ACC112 (cell line): ENCODE measurements around the gene CDYL.
"Not testable (repeated sequence)": the region's sequence is repeated elsewhere in the genome, so short reads cannot be mapped to it uniquely, and the experiment has no call there.

Source experiments
- H2AFZ ChIP-seq: fragments of 200-600 bp; sonication (generic); one replicate; pipeline ENCODE4 v1.6.0; 2017; ENCODE audit warnings: antibody characterized with exemption, low read length; ENCODE audit not compliant: unreplicated experiment
- H3K27ac ChIP-seq: fragments of 200-600 bp; sonication (generic); 2 replicates; pipeline ENCODE4 v1.5.1; 2014; ENCODE audit warnings: low read depth, mild to moderate bottlenecking, antibody characterized with exemption, low read length, moderate library complexity
- H3K27me3 ChIP-seq: fragments of 200-600 bp; sonication (generic); 2 replicates; pipeline ENCODE4 v1.6.1; 2014; ENCODE audit warnings: mild to moderate bottlenecking, antibody characterized with exemption, low read length, moderate library complexity, mixed read lengths; ENCODE audit not compliant: insufficient read depth
- H3K36me3 ChIP-seq: fragments of 200-600 bp; sonication (generic); 2 replicates; pipeline ENCODE4 v1.6.1; 2016; ENCODE audit warnings: mild to moderate bottlenecking, antibody characterized with exemption, low read length, moderate library complexity, mixed read lengths; ENCODE audit not compliant: insufficient read depth
- H3K4me1 ChIP-seq: fragments of 200-600 bp; sonication (generic); one replicate; pipeline ENCODE4 v1.6.1; 2016; ENCODE audit warnings: low read length, mixed read lengths; ENCODE audit not compliant: insufficient read depth, unreplicated experiment, control insufficient read depth
- H3K4me3 ChIP-seq: fragments of 200-600 bp; sonication (generic); 2 replicates; pipeline ENCODE4 v1.5.1; 2014; ENCODE audit warnings: mild to moderate bottlenecking, low read depth, low read length
- H3K79me2 ChIP-seq: fragments of 200-600 bp; sonication (generic); one replicate; pipeline ENCODE4 v1.6.0; 2016; ENCODE audit warnings: low read length; ENCODE audit not compliant: control insufficient read depth, unreplicated experiment, insufficient read depth

The CDYL gene

DNA sequence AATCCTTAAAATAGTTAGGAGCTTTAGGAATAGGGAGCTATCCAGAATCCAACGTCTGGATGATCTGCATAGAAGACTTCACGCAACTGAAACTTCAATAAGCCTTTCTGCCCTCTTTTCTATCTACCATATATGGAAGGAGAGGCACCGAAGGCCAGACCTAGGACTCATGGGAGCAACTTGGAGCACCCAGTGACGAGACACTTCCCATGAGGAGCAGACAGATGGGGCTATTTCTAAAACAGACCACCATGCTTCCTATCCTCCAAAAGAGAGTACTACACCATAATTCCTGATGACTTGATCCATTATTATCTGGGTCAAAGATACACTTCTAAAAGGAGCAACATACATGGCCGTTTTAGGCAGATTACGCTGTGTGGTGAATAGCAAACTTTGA is 221.7 kb downstream of the CDYL start:
- Histone ChIP-seq H3K79me2 (no peaks in the 10 kb centered on the region), H3K4me3 (no peak overlapping the region), H3K27ac (no peak overlapping the region), H3K4me1 (no peaks in the 10 kb centered on the region), H2AFZ (no peak overlapping the region), H3K36me3 (peaks cover 21% of the 10 kb centered on the region), H3K27me3 (no peaks in the 10 kb centered on the region)

DNA sequence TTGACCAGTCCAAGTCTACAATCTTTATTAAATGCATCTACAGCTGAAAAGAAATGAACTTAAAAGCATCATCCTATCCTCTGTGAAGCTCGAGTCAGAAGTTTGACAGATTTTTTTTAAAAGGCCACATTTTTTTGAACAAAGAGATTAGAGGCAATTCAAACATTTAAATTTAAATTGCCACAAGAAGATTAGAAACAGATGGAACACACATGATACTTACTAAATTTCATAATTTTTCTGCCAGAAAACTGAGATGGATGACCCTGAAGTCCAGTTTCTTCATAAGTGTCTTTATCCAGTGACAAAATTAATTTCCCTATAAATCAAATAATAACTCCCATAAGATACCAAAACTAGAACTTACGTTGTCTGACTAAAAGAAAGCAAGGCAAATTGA is 223.4 kb downstream of the CDYL start:
- Histone ChIP-seq H3K79me2 (no peaks in the 10 kb centered on the region), H3K36me3 (peaks cover 21% of the 10 kb centered on the region), H3K4me3 (no peak overlapping the region), H3K27ac (no peak overlapping the region), H3K27me3 (no peaks in the 10 kb centered on the region), H3K4me1 (peaks cover 3% of the 10 kb centered on the region), H2AFZ (no peak overlapping the region)

DNA sequence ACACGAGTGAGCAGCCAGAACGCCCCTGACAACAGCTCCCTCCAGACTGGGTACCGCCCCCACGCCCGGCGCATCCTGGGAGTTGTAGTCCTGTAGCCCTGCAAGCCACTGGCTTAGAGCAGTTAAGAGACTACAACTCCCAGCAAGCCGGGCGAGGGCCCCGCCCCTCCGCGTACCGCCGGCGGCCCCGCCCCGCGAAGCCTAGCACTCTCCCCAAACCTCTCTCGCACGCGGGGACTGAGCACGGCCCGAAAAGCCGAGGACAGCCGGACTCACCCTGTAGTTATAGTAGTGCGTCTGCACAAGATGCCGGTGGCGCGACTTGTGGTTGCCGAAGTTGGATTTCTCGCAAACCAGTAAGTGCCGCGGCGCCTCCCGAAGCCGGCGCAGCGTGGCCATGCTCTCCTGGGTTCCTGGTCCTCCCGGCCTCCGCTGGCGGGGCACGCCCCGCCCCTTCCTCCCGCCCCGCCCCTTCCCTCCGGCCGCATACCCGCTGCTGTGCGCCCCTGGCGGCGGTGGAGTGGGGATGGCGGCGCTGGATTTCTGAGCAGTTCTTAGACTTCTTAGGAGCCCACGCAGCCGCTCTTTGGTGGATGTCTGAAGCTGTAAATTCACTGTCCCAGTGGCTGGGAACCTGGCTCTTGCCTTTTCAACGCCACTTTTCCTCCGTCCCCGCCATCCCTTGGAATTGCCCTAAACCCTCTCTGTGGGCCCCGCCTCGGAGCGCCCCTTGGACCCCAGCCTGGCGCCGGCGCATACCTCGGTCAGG is 227.6 kb downstream of the CDYL start, which contains the start of gene RPP40:
RPP40 (minus strand) TSS at position 434 of the 769 bp plus-strand sequence; CDS start at position 399, 35 bp downstream.
- peak within 1 kb of the TSS; percentile 99 for H2AFZ ChIP-seq
- H3K27ac ChIP-seq: peak within 1 kb of the TSS; percentile 59
- H3K4me1 ChIP-seq: peaks cover 5% of the 10 kb centered on the region
- no peaks in the 10 kb centered on the region for H3K79me2 ChIP-seq
- H3K27me3 ChIP-seq: no peaks in the 10 kb centered on the region
- peak within 1 kb of the TSS; percentile 87 for H3K4me3 ChIP-seq
- peaks cover 15% of the 10 kb centered on the region for H3K36me3 ChIP-seq

DNA sequence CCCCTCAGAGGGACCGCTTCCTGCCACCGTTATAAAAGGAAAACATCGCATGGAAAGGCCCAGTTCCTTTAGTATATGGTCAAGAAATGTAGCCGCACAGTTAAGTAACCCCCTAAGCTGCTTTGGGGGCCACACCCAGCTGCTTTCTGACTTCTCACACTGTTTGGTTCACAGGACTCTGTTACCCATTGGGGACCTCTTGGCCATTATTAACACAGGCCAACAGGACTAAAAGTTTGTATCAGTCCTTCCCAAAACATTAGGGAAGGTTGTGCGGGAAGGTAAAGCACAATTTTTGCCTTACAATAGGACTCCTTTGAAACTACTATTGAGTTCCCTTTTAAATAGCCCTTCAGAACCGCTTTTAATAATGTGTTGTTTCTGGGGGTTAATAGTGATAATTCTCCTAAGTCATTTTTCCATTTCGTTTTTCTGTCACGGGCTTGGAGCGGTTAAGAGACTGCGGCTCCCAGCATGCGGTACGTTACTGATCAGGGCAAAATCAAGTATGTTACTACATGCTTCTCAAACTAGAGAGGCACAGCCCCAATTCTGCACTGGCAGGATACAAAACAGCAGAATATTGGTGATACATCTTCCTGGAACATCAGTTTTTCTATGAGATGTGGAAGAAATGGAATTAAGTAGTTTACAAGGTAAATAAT is 228.3 kb downstream of the CDYL start:
- peak overlapping the region; percentile 59 for H3K27ac ChIP-seq
- peak overlapping the region; percentile 87 for H3K4me3 ChIP-seq
- H3K79me2 ChIP-seq: no peaks in the 10 kb centered on the region
- H2AFZ ChIP-seq: peak overlapping the region; percentile 99
- no peaks in the 10 kb centered on the region for H3K27me3 ChIP-seq
- peaks cover 11% of the 10 kb centered on the region for H3K36me3 ChIP-seq
- peaks cover 5% of the 10 kb centered on the region for H3K4me1 ChIP-seq

DNA sequence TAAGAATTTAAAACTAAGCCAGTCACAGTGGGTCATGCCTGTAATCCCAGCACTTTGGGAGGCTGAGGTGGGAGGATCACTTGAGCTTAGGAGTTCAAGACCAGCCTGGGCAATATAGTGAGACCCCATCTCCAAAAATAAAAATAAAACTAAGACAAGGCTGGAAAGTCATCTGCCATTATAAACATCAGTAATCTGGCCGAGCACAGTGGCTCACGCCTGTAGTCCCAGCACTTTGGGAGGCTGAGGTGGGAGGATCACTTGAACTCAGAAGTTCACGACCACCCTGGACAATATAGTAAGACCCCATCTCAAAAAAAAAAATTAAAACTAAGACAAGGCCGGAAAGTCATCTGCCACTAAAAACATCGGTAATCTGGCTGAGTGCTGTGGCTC is 228.8 kb downstream of the CDYL start:
- not testable (repeated sequence) for H2AFZ ChIP-seq, H3K36me3 ChIP-seq, H3K79me2 ChIP-seq, H3K4me1 ChIP-seq, H3K27me3 ChIP-seq, H3K27ac ChIP-seq
- peak overlapping the region; percentile 87; the same call in 1 of the 2 replicates for H3K4me3 ChIP-seq
